HG03097 (cell line): ENCODE measurements around the gene FLT1.
A peak's percentile ranks its signal among the peaks of the same experiment; 100 is the strongest.

Experiments
- ATAC-seq: cut with Tn5 transposase; IDR thresholded peaks from one replicate; pipeline ENCODE4 v1.9.1; 2021; ENCODE audit not compliant: unreplicated experiment, low FRiP score

FLT1 gene

DNA sequence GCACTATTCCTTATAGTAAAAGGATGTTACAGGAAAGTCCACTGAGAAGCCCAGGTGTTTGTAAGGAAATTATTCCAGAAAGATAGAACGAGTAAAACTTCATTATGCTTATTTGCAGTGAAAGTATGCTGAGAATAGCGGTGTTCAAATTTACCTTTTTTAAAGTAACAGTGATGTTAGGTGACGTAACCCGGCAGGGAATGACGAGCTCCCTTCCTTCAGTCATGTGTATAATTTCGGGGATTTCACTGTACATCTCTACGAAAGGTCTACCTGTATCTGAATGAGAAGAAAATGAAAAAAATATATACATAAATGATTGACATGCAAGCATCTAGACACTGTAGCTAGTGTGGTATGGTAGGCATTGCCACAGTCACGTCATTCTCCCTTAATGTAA lies 56.9 kb downstream of the FLT1 start:
- ATAC-seq, result no peak

DNA sequence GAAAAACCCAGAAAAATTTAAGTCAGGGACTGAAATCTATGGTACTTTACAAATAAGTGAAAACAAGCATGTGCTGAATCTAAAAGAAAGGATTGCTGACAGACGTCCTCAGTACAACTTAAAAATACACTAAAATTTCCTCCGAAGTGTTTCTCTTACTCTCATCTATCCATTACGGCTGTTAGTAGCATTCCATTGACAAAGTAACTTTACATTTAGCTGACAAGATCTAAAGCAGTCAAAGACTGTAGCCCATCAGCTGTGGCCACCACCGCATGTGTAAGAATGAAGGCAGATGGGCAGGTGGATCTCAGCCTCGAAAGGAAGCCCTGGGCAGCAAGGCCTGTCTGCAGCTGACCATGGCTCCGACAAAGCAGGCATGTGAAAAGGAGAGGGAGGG lies 59.0 kb downstream of the FLT1 start:
- ATAC-seq, result no peak

DNA sequence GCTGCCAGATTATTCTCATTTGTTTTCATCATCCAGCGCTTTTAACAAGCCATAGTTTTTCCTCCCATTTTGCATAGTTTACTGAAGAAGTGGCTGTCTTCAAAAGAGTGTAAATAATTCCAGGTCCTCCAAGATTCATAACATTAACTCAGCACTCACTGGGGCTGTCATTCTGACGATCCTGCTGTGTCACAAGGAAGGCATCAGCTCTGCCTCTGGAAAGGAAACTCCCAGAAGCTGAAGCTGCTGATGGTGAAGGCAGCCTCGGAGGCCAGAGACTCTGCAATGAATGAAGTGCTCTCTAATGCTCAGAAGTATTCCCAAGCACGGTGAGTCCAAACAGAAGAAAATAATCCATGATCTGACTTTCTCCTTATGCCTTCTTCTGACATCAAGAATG lies 60.0 kb downstream of the FLT1 start:
- ATAC-seq, result no peak

DNA sequence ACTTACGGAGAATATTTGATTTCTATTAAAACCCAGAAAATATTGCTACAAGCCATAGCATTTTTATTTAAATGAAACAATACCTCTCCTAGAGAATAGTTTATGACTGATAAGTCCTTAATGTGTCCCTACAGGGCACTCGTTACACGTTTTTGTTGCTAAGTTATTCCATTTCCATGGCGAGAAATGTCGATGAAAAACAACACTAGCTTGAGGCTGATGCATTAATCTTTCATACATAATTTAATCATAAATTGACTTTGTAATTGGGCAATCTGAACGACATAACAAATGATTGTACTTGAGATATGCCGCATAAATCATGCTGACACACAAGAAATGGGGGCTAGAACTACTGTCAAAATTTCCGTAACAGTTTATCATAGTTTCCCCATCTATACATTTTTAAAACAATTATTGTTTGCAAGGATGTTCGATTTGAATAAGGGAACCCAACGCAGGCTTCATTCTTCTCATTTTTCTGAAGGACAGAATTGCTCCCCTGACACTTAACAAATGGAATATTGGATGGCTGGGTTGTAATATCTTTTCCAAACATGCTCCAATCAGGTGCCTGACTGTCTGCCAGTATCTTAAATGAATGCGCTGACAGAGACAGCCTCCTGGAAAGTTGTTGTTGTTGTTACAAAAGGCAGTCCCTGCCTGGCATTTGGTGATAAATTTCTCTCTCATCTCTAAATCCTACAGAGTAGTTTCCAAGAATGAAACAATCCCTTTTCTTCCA lies 61.9 kb downstream of the FLT1 start:
- ATAC-seq, result no peak

DNA sequence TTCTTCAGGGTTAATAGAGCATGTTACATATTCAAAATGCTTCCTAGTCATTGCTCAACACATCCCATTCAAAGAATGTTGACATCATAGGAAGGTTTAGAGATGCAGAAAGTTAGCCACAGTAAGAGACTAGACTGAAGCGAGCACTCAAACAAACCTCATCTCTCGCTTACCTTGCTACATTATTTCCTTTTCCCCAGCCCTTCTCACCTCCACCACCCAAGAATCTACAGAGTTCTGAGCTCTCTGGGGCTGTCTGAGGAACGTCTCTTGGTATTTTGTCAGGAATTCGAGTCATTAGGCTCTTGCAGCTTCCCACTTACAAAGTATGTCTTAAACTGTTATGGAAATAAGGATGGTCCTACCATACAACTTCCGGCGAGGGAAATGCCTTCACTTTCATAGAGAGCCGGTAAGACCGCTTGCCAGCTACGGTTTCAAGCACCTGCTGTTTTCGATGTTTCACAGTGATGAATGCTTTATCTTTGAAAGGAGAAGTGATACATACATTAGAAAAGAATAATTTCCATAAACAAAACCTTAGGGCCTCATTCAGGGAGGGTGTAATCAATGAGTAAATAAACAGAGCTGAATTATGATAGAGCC lies 65.1 kb downstream of the FLT1 start:
- peak; percentile 80 for ATAC-seq

DNA sequence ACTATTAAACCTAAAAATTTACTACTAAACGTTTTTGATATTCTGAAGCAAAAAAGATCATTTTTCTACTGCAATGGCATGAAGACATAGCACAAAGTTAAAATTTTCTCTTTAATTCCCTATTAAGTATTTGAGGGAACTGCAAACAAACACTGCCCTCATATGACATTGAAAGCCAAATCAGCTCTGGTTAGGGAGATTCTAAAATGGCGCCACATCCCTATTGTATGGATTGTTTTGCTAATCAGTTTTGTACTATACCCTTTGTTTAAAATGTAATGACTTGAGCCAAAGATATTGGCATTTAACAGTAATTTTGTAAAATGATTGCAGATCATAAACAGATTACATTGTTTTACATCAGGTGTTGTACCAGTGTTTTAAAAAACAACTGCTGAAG lies 65.8 kb downstream of the FLT1 start:
- no peak for ATAC-seq

DNA sequence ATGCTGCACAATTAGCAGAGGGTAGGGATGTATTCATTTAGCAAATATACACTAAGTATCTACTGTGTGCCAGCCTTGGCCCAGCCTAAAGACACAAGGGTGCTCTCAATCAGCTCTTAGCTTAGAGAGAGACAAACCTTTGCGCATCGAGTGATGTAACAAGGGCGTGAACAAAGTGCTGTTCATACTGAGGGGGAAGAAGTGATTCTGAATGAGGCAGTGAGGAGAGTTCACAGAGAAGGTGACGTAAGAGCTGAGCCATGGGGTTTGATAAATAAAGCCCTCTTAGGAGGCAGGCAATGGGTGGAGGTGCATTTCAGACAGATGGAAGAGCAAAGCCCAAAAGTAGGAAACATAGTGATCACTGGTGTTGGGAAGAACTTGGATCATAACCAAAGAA lies 68.5 kb downstream of the FLT1 start:
- no peak for ATAC-seq

- no peak for ATAC-seq
Measured at GRCh38 chr13:28425793-28426192, 69.1 kb downstream of the FLT1 start.

- no peak for ATAC-seq
Measured at GRCh38 chr13:28424541-28424940, 70.4 kb downstream of the FLT1 start.

DNA sequence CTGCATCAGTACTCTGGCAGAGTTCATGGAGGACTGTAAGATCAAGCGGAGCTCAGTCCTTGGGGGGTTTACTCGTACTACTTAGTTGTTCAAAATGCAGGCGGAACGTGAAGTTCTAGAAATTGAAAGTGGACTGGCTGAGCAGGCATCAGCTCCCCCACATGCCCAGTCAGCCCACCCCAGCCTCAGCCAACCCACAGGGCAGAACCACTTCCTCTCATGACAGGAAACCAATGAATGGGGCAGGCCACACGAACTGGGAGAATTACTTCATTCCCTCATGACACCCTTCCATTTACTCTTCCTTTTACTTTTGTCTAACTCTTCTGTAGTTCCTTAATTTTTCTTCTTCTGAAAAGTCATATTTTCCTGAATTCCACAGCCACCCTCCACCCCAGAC lies 71.9 kb downstream of the FLT1 start:
- ATAC-seq, result peak; percentile 70

DNA sequence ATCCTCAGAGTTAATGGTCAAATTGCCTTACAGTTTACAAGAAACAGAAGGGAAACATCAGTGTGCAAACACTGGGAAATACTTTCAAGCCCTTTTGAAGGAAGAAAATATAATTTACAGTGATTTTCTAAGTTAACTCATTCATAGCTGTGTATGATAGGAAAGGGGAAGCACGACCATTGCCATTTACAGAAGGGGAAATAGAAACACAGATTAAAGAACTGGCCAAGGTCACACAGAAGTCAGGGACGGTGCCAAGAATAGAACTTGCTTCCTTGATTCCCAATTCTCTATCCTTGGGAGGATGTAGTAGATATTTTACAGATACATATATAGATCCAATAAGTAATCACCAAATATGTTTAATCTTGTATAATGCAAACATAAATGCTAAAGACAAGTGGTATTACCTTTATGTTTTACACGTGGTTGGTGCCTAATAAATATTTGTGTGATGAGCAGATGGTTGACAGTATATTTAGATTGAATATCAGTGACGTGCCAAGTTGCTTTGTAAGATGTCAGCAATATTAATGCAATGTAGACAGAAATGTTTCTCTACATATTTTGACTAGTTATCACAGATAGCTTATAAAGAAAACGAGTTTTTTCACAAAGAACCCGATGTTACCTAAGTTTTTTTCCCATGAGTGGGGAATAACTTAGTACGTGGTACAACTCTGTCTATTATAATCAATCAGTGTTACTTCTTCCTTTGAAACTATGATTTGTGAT lies 73.1 kb downstream of the FLT1 start:
- ATAC-seq, result no peak

GRCh38 chr13:28420704-28421103 lies 74.2 kb downstream of the FLT1 start:
- no peak for ATAC-seq

GRCh38 chr13:28415994-28416421 lies 78.9 kb downstream of the FLT1 start:
- no peak for ATAC-seq

DNA sequence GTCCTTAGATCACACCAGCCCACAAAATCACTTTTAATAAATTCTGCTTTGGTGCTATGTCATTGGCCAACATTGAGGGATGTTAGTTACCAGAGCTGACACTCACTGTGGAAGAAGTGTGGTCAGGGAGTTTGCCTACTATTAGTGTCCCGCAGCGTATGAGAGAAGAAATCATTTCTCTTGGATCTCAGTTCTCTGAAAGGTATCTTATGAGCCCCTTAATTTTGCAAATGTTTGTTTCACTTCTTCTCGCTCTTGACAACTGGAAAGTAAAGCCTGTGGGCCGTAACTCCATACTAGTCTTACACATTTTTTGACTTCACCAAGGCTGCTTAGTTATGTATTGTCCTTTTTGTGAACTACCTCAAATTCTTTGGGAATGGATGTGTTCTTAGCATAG lies 80.9 kb downstream of the FLT1 start:
- ATAC-seq, result no peak

DNA sequence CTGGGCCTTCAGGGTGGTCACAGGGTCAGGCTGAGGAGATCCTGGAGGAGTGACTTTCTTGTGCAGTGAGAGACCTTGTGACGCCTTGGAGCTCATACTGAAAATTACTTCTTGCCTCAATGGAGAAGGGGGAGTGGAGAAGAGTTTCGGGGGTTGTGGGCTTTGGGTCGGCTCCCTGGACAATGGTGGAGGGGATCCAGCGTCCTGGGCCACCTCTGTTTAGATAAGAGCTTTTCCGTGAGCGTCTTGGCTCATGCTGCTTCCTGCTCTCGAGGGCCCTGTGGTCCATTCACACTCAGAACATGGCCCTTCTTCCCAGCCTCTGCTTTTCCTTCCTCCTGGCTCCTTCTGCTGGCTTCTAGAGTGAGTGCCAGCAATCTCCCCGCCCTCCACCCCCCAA lies 81.9 kb downstream of the FLT1 start:
- ATAC-seq, result no peak

DNA sequence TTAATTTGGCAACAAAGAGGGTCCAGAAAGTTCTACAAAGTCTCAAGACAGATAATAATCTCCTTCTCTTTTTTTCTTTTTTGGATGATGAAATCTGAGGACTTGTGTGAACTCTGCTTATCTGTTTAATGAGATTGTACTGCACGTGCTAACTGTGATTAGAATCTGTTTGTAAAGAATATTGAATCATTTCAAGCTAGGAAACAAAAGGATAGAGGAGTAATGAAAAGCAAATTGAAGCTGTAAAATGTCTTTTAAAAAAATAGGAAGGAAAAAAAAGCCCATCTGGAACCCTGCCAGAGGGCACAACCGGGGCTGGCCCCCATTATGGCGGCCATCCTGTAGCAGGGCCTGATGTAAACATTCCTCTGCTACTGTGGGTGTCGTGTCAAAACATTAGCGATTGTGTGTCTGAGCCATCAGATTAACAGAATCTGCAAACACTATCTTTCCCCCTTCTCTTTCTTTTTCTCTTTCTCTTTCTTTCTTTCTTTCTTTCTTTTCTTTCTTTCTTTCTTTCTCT lies 83.0 kb downstream of the FLT1 start:
- no peak for ATAC-seq

GRCh38 chr13:28410096-28410495 lies 84.8 kb downstream of the FLT1 start:
- no peak for ATAC-seq

GRCh38 chr13:28409648-28410047 lies 85.3 kb downstream of the FLT1 start:
- ATAC-seq, result no peak

GRCh38 chr13:28408863-28409262 lies 86.1 kb downstream of the FLT1 start:
- no peak for ATAC-seq

DNA sequence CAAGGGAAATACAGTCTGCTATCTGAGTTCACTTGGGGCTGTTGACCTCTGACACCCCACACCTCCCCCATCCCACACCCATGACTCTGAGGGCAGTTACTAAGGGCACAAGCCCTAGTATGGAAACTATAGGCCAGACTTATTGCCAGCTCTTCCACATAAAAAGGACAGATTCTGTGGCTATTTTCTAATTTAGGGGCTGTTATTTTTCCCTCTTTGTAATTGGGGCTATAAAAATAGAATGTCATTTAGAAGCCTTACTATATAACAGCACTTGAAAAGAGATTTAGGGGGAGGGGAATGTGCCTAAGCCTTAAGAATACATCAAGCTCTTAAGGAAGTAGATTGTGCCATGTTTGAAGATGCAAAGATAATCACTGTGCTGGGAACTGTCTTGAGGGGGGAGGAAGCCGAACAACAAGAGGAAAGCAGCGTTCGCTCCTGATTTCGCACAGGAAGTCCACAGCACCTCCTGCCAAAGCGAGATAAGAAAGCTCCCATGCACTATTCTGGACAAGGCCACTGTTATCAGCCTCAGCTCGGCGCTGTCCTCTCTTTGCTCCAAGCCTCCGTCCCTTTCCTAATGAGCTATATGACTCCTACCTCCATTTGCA lies 86.6 kb downstream of the FLT1 start:
- ATAC-seq, result no peak

DNA sequence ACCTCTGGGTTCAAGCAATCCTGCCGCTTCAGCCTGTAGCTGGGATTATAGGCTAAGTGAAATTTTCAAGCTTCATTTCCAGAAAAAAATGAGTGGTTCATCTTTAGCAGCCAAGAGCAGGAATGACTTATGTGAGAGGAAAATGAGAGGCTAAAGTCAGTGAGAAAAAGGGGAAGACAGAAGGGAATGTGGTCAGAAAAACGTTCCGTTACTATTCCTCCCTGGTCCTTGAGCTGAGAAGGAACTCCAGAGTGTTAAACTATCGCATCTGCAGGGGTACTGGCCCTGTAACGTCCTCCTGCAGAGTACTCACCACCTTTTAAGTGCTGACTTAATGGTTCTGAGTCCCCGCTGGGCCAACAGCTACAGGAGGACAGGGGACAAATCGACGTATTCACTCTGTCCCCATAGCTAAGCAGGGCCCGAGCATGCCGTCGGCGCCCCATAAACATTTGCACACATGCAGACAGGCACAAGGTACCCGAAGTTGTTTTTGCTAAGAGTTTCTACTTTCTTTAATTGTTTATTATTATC lies 88.1 kb downstream of the FLT1 start:
- no peak for ATAC-seq
